Erythroblast (primary cell): Measurements from ENCODE around the gene NCOA7.
A peak's percentile ranks its signal among the peaks of the same experiment; 100 is the strongest.

ENCODE experiments used
- DNase-seq, 2 experiments: peaks; one replicate each; lab custom pipeline; 2025; lab: John Stamatoyannopoulos, UW
- GATA1 ChIP-seq: IDR thresholded peaks from 2 replicates; pipeline ENCODE4 v1.6.1; 2011; ENCODE audit warnings: low read depth, mild to moderate bottlenecking, control low read depth, low read length, moderate library complexity
- POLR2A ChIP-seq: IDR thresholded peaks from 2 replicates; pipeline ENCODE4 v1.6.1; 2011; ENCODE audit warnings: mild to moderate bottlenecking, low read length

NCOA7 gene

GRCh38 chr6:125749865-125750691, 40.7 kb upstream of the NCOA7 start:
- DNase-seq: peak; percentile 85 to 90
- no peak for TF ChIP-seq GATA1
- TF ChIP-seq POLR2A: no peak

- no peak for TF ChIP-seq GATA1
- DNase-seq: no peak
Observed at GRCh38 chr6:125750692-125751333, 39.9 kb upstream of the NCOA7 start.

GRCh38 chr6:125751334-125751916, 39.3 kb upstream of the NCOA7 start:
- no peak for TF ChIP-seq POLR2A
- TF ChIP-seq GATA1: no peak
- DNase-seq: no peak

GRCh38 chr6:125752773-125753172, 38.0 kb upstream of the NCOA7 start:
- no peak for DNase-seq
- TF ChIP-seq POLR2A: no peak
- no peak for TF ChIP-seq GATA1

- TF ChIP-seq GATA1 (no peak), POLR2A (no peak)
- peak; percentile 55 to 67 for DNase-seq
Observed at GRCh38 chr6:125753218-125753936, 37.4 kb upstream of the NCOA7 start.

- no peak for DNase-seq
- TF ChIP-seq POLR2A: no peak
- no peak for TF ChIP-seq GATA1
Observed at GRCh38 chr6:125753937-125754259, 36.9 kb upstream of the NCOA7 start.

GRCh38 chr6:125754566-125754965, 36.2 kb upstream of the NCOA7 start:
- no peak for TF ChIP-seq POLR2A
- DNase-seq: no peak

GRCh38 chr6:125759184-125759902, 31.4 kb upstream of the NCOA7 start:
- peak; percentile 24 to 30 for DNase-seq
- TF ChIP-seq POLR2A: no peak
- no peak for TF ChIP-seq GATA1

- no peak for DNase-seq
- no peak for TF ChIP-seq GATA1
- no peak for TF ChIP-seq POLR2A
Observed at GRCh38 chr6:125759959-125760457, 30.8 kb upstream of the NCOA7 start.

GRCh38 chr6:125764121-125764671, 26.6 kb upstream of the NCOA7 start:
- DNase-seq: no peak
- TF ChIP-seq POLR2A (no peak), GATA1 (no peak)

GRCh38 chr6:125765944-125766343, 24.8 kb upstream of the NCOA7 start:
- no peak for DNase-seq
- TF ChIP-seq GATA1 (no peak), POLR2A (no peak)

GRCh38 chr6:125766641-125767040, 24.1 kb upstream of the NCOA7 start:
- TF ChIP-seq GATA1 (no peak), POLR2A (no peak)
- DNase-seq: no peak

- peak in 1 of 2 experiments; percentile 45 for DNase-seq
Observed at GRCh38 chr6:125769147-125769783, 21.5 kb upstream of the NCOA7 start.

More at GRCh38 chr6:125769147-125769783, 21.5 kb upstream of the NCOA7 start:
- TF ChIP-seq POLR2A (no peak), GATA1 (no peak)
